ENCODE results near the gene POLE3. TPM values are rescaled to one million over a fixed set of nuclear protein-coding genes. Genes with fewer than 3 reads are reported as not detected.

The POLE3 gene
- total and polyA plus RNA-seq, 2 experiments from 2014 or later, result 32.5 to 36.8 TPM

- H4K20me1 ChIP-seq (ENCODE audit: insufficient read depth, poor library complexity, severe bottlenecking), result no peaks in the 10 kb centered on the region
- no peak for DNase-seq (ENCODE audit: low spot score)
- H3K4me2 ChIP-seq, result no peak overlapping the region
- H3K4me3 ChIP-seq, result no peak overlapping the region
- TF ChIP-seq EZH2phosphoT487 (IDR thresholded peaks at IDR 0.05; ENCODE audit: low read depth, severe bottlenecking, unreplicated experiment), result no peak
- no peak for TF ChIP-seq CTCF (IDR thresholded peaks at IDR 0.05; ENCODE audit: poor library complexity)
- no peak for TF ChIP-seq EZH2 (IDR thresholded peaks at IDR 0.05; ENCODE audit: borderline replicate concordance)
- no peaks in the 10 kb centered on the region for H3K36me3 ChIP-seq (replicated peaks; ENCODE audit: insufficient read depth, low read depth)
- H3K27ac ChIP-seq, result no peak overlapping the region
- 90% methylated on average over 3 of the region's 3 CpGs for WGBS (ENCODE audit: low lambda C conversion rate, missing lambda C conversion rate)
- H3K9me3 ChIP-seq (ENCODE audit: low read depth), result no peaks in the 10 kb centered on the region
- no peaks in the 10 kb centered on the region for H3K79me2 ChIP-seq
- H3K9me2 ChIP-seq (replicated peaks; ENCODE audit: insufficient read depth), result no peaks in the 10 kb centered on the region
- peaks cover 6% of the 10 kb centered on the region for H3K4me1 ChIP-seq (ENCODE audit: insufficient read depth)
- H2AFZ ChIP-seq, result no peak overlapping the region
- no peaks in the 10 kb centered on the region for H3K27me3 ChIP-seq
Observed at GRCh38 chr9:113363336-113363735, 47.1 kb downstream of the POLE3 start.

DNA sequence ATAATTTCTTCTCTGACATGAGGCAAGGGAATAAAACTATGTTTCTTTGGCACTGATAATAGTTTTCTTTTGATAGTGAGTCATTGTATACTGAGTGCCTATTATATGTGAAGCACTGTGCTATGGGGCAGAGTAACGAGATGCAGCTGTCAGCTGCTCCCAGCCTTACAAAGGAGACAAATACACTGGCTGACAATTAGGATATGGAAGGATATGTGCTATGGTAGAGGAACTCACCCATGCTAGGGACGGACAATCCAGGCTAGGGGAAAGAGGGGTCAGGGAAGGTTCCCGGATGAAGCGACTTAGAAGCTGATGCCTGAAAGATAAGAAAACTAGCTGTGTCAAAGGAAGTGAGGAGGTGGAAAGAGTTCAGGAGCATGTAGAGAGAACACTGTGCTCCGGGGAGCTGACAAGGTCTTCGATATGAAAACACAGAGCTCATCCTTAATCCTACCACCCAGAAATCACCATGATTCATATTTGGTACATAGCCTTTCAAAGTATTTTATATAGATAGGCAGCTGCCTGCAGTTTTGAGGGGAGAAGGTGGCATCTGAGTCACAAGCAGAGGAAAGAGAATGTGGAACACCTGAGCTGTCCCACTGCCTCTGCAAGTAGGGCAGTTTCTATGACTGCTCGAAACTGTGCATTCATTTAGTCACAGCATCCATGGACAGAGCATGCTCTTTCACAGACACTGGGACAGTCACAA lies 49.0 kb downstream of the POLE3 start:
- Histone ChIP-seq H3K27ac (peak overlapping the region; percentile 2), H4K20me1 (ENCODE audit: insufficient read depth, poor library complexity, severe bottlenecking) (no peaks in the 10 kb centered on the region), H3K27me3 (no peaks in the 10 kb centered on the region), H3K79me2 (no peaks in the 10 kb centered on the region), H3K36me3 (replicated peaks; ENCODE audit: insufficient read depth, low read depth) (no peaks in the 10 kb centered on the region), H3K4me1 (ENCODE audit: insufficient read depth) (peaks cover 6% of the 10 kb centered on the region), H3K9me3 (ENCODE audit: low read depth) (no peaks in the 10 kb centered on the region), H3K9me2 (replicated peaks; ENCODE audit: insufficient read depth) (no peaks in the 10 kb centered on the region), H3K4me3 (no peak overlapping the region), H2AFZ (no peak overlapping the region), H3K4me2 (peak overlapping the region; percentile 33)
- no peak for TF ChIP-seq EZH2 (IDR thresholded peaks at IDR 0.05; ENCODE audit: borderline replicate concordance)
- TF ChIP-seq CTCF (IDR thresholded peaks at IDR 0.05; ENCODE audit: poor library complexity), result no peak
- no peak for TF ChIP-seq EZH2phosphoT487 (IDR thresholded peaks at IDR 0.05; ENCODE audit: low read depth, severe bottlenecking, unreplicated experiment)
- 56% methylated on average over 7 of the region's 7 CpGs for WGBS (ENCODE audit: low lambda C conversion rate, missing lambda C conversion rate)
- DNase-seq (ENCODE audit: low spot score), result no peak

DNA sequence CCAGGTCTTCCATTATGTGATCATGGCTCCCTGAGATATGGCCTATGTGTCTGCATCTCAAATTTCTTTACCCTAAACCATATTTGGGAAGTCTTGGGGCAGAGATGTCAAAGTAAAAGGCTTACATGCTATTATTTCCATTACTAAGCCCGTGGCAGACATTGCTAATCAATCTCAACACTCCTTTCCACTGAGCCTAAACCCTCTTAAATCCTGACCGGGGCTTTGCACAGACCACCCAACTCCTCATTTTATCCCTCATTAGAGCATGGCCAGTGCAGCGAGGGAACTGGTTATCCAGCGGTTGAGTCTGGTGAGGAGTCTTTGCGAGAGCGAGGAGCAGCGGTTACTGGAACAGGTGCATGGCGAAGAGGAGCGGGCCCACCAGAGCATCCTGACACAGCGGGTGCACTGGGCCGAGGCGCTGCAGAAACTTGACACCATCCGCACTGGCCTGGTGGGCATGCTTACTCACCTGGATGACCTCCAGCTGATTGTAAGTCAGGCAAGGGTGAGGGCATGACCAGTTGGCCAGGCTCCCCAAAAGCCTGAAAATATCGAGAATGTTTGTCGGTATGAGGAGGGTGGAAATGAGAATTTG lies 50.1 kb downstream of the POLE3 start:
- no peaks in the 10 kb centered on the region for H3K79me2 ChIP-seq
- DNase-seq (ENCODE audit: low spot score), result no peak
- H3K27ac ChIP-seq, result no peak overlapping the region
- no peaks in the 10 kb centered on the region for H3K9me3 ChIP-seq (ENCODE audit: low read depth)
- H4K20me1 ChIP-seq (ENCODE audit: insufficient read depth, poor library complexity, severe bottlenecking), result no peaks in the 10 kb centered on the region
- no peaks in the 10 kb centered on the region for H3K36me3 ChIP-seq (replicated peaks; ENCODE audit: insufficient read depth, low read depth)
- TF ChIP-seq CTCF (IDR thresholded peaks at IDR 0.05; ENCODE audit: poor library complexity) (no peak), EZH2 (IDR thresholded peaks at IDR 0.05; ENCODE audit: borderline replicate concordance) (no peak), EZH2phosphoT487 (IDR thresholded peaks at IDR 0.05; ENCODE audit: low read depth, severe bottlenecking, unreplicated experiment) (no peak)
- no peak overlapping the region for H3K4me3 ChIP-seq
- H3K27me3 ChIP-seq, result no peaks in the 10 kb centered on the region
- H3K9me2 ChIP-seq (replicated peaks; ENCODE audit: insufficient read depth), result no peaks in the 10 kb centered on the region
- WGBS (ENCODE audit: low lambda C conversion rate, missing lambda C conversion rate), result 92% methylated on average over 15 of the region's 15 CpGs
- H3K4me1 ChIP-seq (ENCODE audit: insufficient read depth), result peaks cover 6% of the 10 kb centered on the region
- H2AFZ ChIP-seq, result no peak overlapping the region
- no peak overlapping the region for H3K4me2 ChIP-seq
